ENCODE results near the gene GRIK3. TPM values are rescaled to one million over a fixed set of nuclear protein-coding genes. Genes with fewer than 3 reads are reported as not detected.

Gene GRIK3
- total RNA-seq, 1 experiment from 2014 or later, result not detected

- no peak for DNase-seq
- no peak overlapping the region for H3K4me2 ChIP-seq (ENCODE audit: low read depth, low read length, poor library complexity, severe bottlenecking)
- no peaks in the 10 kb centered on the region for H3K9me3 ChIP-seq (ENCODE audit: low read length)
- no peak overlapping the region for H3K4me3 ChIP-seq (ENCODE audit: low read length)
- H3K27ac ChIP-seq (ENCODE audit: low read length), result no peak overlapping the region
- no peaks in the 10 kb centered on the region for H3K27me3 ChIP-seq (ENCODE audit: low read length)
- H3K9ac ChIP-seq (ENCODE audit: low read length), result no peak overlapping the region
- no peaks in the 10 kb centered on the region for H3K9me2 ChIP-seq (replicated peaks; ENCODE audit: insufficient read depth, low read length)
- no peaks in the 10 kb centered on the region for H4K20me1 ChIP-seq (ENCODE audit: insufficient read depth, low read depth, low read length)
- peaks cover 15% of the 10 kb centered on the region for H3K4me1 ChIP-seq (ENCODE audit: low read length)
- H3K36me3 ChIP-seq (ENCODE audit: insufficient read depth, low read length), result no peaks in the 10 kb centered on the region
- H3K79me2 ChIP-seq (ENCODE audit: low read length), result no peaks in the 10 kb centered on the region
- no peak overlapping the region for H2AFZ ChIP-seq (ENCODE audit: low read length)
Observed at GRCh38 chr1:36793452-36793851, 240.9 kb downstream of the GRIK3 start.

- Histone ChIP-seq H3K27ac (ENCODE audit: low read length) (no peak overlapping the region), H3K27me3 (ENCODE audit: low read length) (no peaks in the 10 kb centered on the region), H3K4me2 (ENCODE audit: low read depth, low read length, poor library complexity, severe bottlenecking) (no peak overlapping the region), H2AFZ (ENCODE audit: low read length) (no peak overlapping the region), H3K9me3 (ENCODE audit: low read length) (no peaks in the 10 kb centered on the region), H3K79me2 (ENCODE audit: low read length) (no peaks in the 10 kb centered on the region), H3K9me2 (replicated peaks; ENCODE audit: insufficient read depth, low read length) (no peaks in the 10 kb centered on the region), H3K36me3 (ENCODE audit: insufficient read depth, low read length) (no peaks in the 10 kb centered on the region), H3K4me3 (ENCODE audit: low read length) (no peak overlapping the region), H4K20me1 (ENCODE audit: insufficient read depth, low read depth, low read length) (no peaks in the 10 kb centered on the region), H3K9ac (ENCODE audit: low read length) (no peak overlapping the region), H3K4me1 (ENCODE audit: low read length) (peaks cover 15% of the 10 kb centered on the region)
- DNase-seq, result no peak
Observed at GRCh38 chr1:36792292-36792691, 242.0 kb downstream of the GRIK3 start.

- Histone ChIP-seq H3K9me2 (replicated peaks; ENCODE audit: insufficient read depth, low read length) (no peaks in the 10 kb centered on the region), H3K36me3 (ENCODE audit: insufficient read depth, low read length) (no peaks in the 10 kb centered on the region), H3K27ac (ENCODE audit: low read length) (no peak overlapping the region), H3K79me2 (ENCODE audit: low read length) (no peaks in the 10 kb centered on the region), H3K9me3 (ENCODE audit: low read length) (no peaks in the 10 kb centered on the region), H2AFZ (ENCODE audit: low read length) (no peak overlapping the region), H3K9ac (ENCODE audit: low read length) (no peak overlapping the region), H4K20me1 (ENCODE audit: insufficient read depth, low read depth, low read length) (no peaks in the 10 kb centered on the region), H3K4me2 (ENCODE audit: low read depth, low read length, poor library complexity, severe bottlenecking) (peak overlapping the region; percentile 31), H3K4me3 (ENCODE audit: low read length) (no peak overlapping the region), H3K4me1 (ENCODE audit: low read length) (peaks cover 23% of the 10 kb centered on the region), H3K27me3 (ENCODE audit: low read length) (no peaks in the 10 kb centered on the region)
- peak; percentile 56 for DNase-seq
Observed at GRCh38 chr1:36790191-36790590, 244.1 kb downstream of the GRIK3 start.

GRCh38 chr1:36789535-36789934 is 244.8 kb downstream of the GRIK3 start:
- Histone ChIP-seq H3K4me2 (ENCODE audit: low read depth, low read length, poor library complexity, severe bottlenecking) (peak overlapping the region; percentile 31), H3K9ac (ENCODE audit: low read length) (no peak overlapping the region), H3K4me1 (ENCODE audit: low read length) (peaks cover 30% of the 10 kb centered on the region), H3K36me3 (ENCODE audit: insufficient read depth, low read length) (no peaks in the 10 kb centered on the region), H3K27me3 (ENCODE audit: low read length) (no peaks in the 10 kb centered on the region), H3K9me2 (replicated peaks; ENCODE audit: insufficient read depth, low read length) (no peaks in the 10 kb centered on the region), H3K9me3 (ENCODE audit: low read length) (no peaks in the 10 kb centered on the region), H3K4me3 (ENCODE audit: low read length) (no peak overlapping the region), H2AFZ (ENCODE audit: low read length) (no peak overlapping the region), H4K20me1 (ENCODE audit: insufficient read depth, low read depth, low read length) (no peaks in the 10 kb centered on the region), H3K79me2 (ENCODE audit: low read length) (no peaks in the 10 kb centered on the region), H3K27ac (ENCODE audit: low read length) (no peak overlapping the region)
- no peak for DNase-seq

DNA sequence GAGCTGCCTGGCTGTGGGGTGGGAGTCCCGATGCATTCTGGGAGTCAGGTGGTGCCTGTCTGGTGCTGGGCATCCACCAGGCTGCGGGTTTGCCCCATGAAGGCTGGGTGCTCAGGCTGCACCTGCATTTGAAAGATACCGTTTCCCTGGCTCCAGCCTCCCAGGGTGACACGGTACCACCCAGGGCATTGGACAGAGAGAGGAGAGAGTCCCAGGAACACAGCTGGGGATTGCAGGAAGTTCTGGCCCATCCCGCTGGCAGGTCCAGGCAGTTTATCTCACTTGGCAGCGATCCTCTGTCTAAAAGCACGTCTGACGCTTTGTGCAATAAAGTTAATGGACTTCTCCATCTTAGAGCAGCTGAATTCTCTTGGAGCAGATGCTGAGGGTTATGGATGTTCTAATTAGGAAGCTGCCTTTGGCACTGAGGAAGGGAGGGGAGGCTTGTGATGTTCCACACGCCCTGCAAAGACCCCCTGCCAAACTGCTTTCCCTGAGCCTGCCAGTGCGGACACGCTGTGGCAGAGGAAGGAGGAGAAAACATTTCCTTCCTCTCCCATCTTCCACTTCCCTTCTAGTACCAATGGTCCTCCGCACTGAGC is 246.9 kb downstream of the GRIK3 start:
- Histone ChIP-seq H3K27me3 (ENCODE audit: low read length) (no peaks in the 10 kb centered on the region), H3K4me1 (ENCODE audit: low read length) (peaks cover 34% of the 10 kb centered on the region), H3K4me3 (ENCODE audit: low read length) (no peak overlapping the region), H4K20me1 (ENCODE audit: insufficient read depth, low read depth, low read length) (no peaks in the 10 kb centered on the region), H3K4me2 (ENCODE audit: low read depth, low read length, poor library complexity, severe bottlenecking) (no peak overlapping the region), H3K27ac (ENCODE audit: low read length) (no peak overlapping the region), H3K36me3 (ENCODE audit: insufficient read depth, low read length) (no peaks in the 10 kb centered on the region), H3K79me2 (ENCODE audit: low read length) (no peaks in the 10 kb centered on the region), H3K9ac (ENCODE audit: low read length) (no peak overlapping the region), H3K9me3 (ENCODE audit: low read length) (no peaks in the 10 kb centered on the region), H3K9me2 (replicated peaks; ENCODE audit: insufficient read depth, low read length) (no peaks in the 10 kb centered on the region), H2AFZ (ENCODE audit: low read length) (no peak overlapping the region)
- no peak for DNase-seq

- peaks cover 34% of the 10 kb centered on the region for H3K4me1 ChIP-seq (ENCODE audit: low read length)
- H3K9ac ChIP-seq (ENCODE audit: low read length), result no peak overlapping the region
- no peak overlapping the region for H3K4me3 ChIP-seq (ENCODE audit: low read length)
- H3K27ac ChIP-seq (ENCODE audit: low read length), result no peak overlapping the region
- no peaks in the 10 kb centered on the region for H3K36me3 ChIP-seq (ENCODE audit: insufficient read depth, low read length)
- H3K9me3 ChIP-seq (ENCODE audit: low read length), result no peaks in the 10 kb centered on the region
- no peaks in the 10 kb centered on the region for H4K20me1 ChIP-seq (ENCODE audit: insufficient read depth, low read depth, low read length)
- H3K27me3 ChIP-seq (ENCODE audit: low read length), result no peaks in the 10 kb centered on the region
- H2AFZ ChIP-seq (ENCODE audit: low read length), result no peak overlapping the region
- H3K4me2 ChIP-seq (ENCODE audit: low read depth, low read length, poor library complexity, severe bottlenecking), result no peak overlapping the region
- no peaks in the 10 kb centered on the region for H3K9me2 ChIP-seq (replicated peaks; ENCODE audit: insufficient read depth, low read length)
- no peak for DNase-seq
- no peaks in the 10 kb centered on the region for H3K79me2 ChIP-seq (ENCODE audit: low read length)
Observed at GRCh38 chr1:36786425-36786824, 247.9 kb downstream of the GRIK3 start.

- Histone ChIP-seq H3K79me2 (ENCODE audit: low read length) (no peaks in the 10 kb centered on the region), H4K20me1 (ENCODE audit: insufficient read depth, low read depth, low read length) (no peaks in the 10 kb centered on the region), H3K4me1 (ENCODE audit: low read length) (peaks cover 18% of the 10 kb centered on the region), H3K9ac (ENCODE audit: low read length) (no peak overlapping the region), H3K36me3 (ENCODE audit: insufficient read depth, low read length) (no peaks in the 10 kb centered on the region), H3K9me3 (ENCODE audit: low read length) (no peaks in the 10 kb centered on the region), H2AFZ (ENCODE audit: low read length) (no peak overlapping the region), H3K27ac (ENCODE audit: low read length) (no peak overlapping the region), H3K27me3 (ENCODE audit: low read length) (no peaks in the 10 kb centered on the region), H3K4me2 (ENCODE audit: low read depth, low read length, poor library complexity, severe bottlenecking) (no peak overlapping the region), H3K9me2 (replicated peaks; ENCODE audit: insufficient read depth, low read length) (no peaks in the 10 kb centered on the region), H3K4me3 (ENCODE audit: low read length) (no peak overlapping the region)
- no peak for DNase-seq
Observed at GRCh38 chr1:36784147-36784859, 250.0 kb downstream of the GRIK3 start.

GRCh38 chr1:36783475-36783874 is 250.8 kb downstream of the GRIK3 start:
- H3K4me3 ChIP-seq (ENCODE audit: low read length), result no peak overlapping the region
- no peaks in the 10 kb centered on the region for H3K79me2 ChIP-seq (ENCODE audit: low read length)
- no peaks in the 10 kb centered on the region for H4K20me1 ChIP-seq (ENCODE audit: insufficient read depth, low read depth, low read length)
- no peaks in the 10 kb centered on the region for H3K9me2 ChIP-seq (replicated peaks; ENCODE audit: insufficient read depth, low read length)
- no peaks in the 10 kb centered on the region for H3K9me3 ChIP-seq (ENCODE audit: low read length)
- no peak overlapping the region for H2AFZ ChIP-seq (ENCODE audit: low read length)
- H3K27ac ChIP-seq (ENCODE audit: low read length), result no peak overlapping the region
- no peaks in the 10 kb centered on the region for H3K27me3 ChIP-seq (ENCODE audit: low read length)
- DNase-seq, result no peak
- H3K4me1 ChIP-seq (ENCODE audit: low read length), result peaks cover 18% of the 10 kb centered on the region
- no peaks in the 10 kb centered on the region for H3K36me3 ChIP-seq (ENCODE audit: insufficient read depth, low read length)
- no peak overlapping the region for H3K4me2 ChIP-seq (ENCODE audit: low read depth, low read length, poor library complexity, severe bottlenecking)
- no peak overlapping the region for H3K9ac ChIP-seq (ENCODE audit: low read length)
